AG04450 (cell line): ENCODE measurements around the gene FAM240B. TPM values are rescaled to one million over a fixed set of nuclear protein-coding genes. Genes with fewer than 3 reads are reported as not detected.

Experiments used
- CTCF ChIA-PET: fragments of 300-600, 350-600 bp; formaldehyde crosslinking; extraction: SDS; loops from one replicate; lab custom pipeline; 2022; ENCODE audit warnings: antibody characterized with exemption, inconsistent platforms; lab: Charles Lee
- POLR2A ChIA-PET: fragments of 350-600 bp; formaldehyde crosslinking; extraction: SDS; loops from one replicate; lab custom pipeline; 2021; ENCODE audit warnings: antibody characterized with exemption, inconsistent platforms; lab: Yijun Ruan, JAX
- DNase-seq: peaks from one replicate; pipeline ENCODE4 v3.0.0-alpha.2; 2011; ENCODE audit warnings: low read depth, low spot score
- H3K27ac ChIP-seq: one replicate; pipeline ENCODE4 v1.5.1; 2012; ENCODE audit warnings: low read depth, low read length, control low read depth
- H3K27me3 ChIP-seq: one replicate; pipeline ENCODE4 v1.6.0; 2012; ENCODE audit warnings: low read length; ENCODE audit not compliant: control insufficient read depth, insufficient read depth
- H3K4me3 ChIP-seq: 2 replicates; pipeline ENCODE4 v1.5.1; 2011; ENCODE audit warnings: mild to moderate bottlenecking, low read depth, low read length, control low read depth
- H3K9me3 ChIP-seq: 2 replicates; pipeline ENCODE4 v1.5.1; 2012; ENCODE audit warnings: low read length; ENCODE audit not compliant: control insufficient read depth, insufficient read depth
- CTCF ChIP-seq: IDR thresholded peaks from 2 replicates; pipeline ENCODE4 v1.5.1; 2011; ENCODE audit warnings: low read depth, low read length, control low read depth, inconsistent platforms
- polyA plus RNA-seq: library from polyadenylated mRNA; depleted of rRNA; stranded (reverse); fragments of >200 nt; gene quantifications from 2 replicates; pipeline ENCODE4 v1.2.3, GENCODE V29; 2011

The FAM240B gene
- polyA plus RNA-seq, 1 experiment = not detected

- CTCF ChIA-PET = no interaction called here
- no peak overlapping the region for H3K27ac ChIP-seq
These were observed 36.6 kb downstream of the FAM240B start for GRCh38 chr9:38683336-38683735.

GRCh38 chr9:38682713-38683112 is 37.2 kb downstream of the FAM240B start:
- Histone ChIP-seq H3K4me3 (no peak overlapping the region), H3K27me3 (no peaks in the 10 kb centered on the region), H3K9me3 (no peaks in the 10 kb centered on the region; the same call in 1 of the 2 replicates), H3K27ac (peak overlapping the region; percentile 57)
- ChIA-PET CTCF (interaction anchor here (2.7 kb wide), 1 partner anchor 11 kb away, joined by 14 read pairs; no protein-coding TSS in a partner anchor), POLR2A (interaction anchor here (1.0 kb wide), 1 partner anchor 11 kb away, joined by 4 read pairs; no protein-coding TSS in a partner anchor)
- peak; percentile 72 for DNase-seq
- no peak for TF ChIP-seq CTCF

More at GRCh38 chr9:38683336-38683735, 36.6 kb downstream of the FAM240B start:
- Histone ChIP-seq H3K9me3 (no peaks in the 10 kb centered on the region; the same call in 1 of the 2 replicates), H3K4me3 (no peak overlapping the region), H3K27me3 (no peaks in the 10 kb centered on the region)
- no peak for DNase-seq
- POLR2A ChIA-PET = interaction anchor here (1.0 kb wide), 1 partner anchor 11 kb away, joined by 4 read pairs; no protein-coding TSS in a partner anchor
- TF ChIP-seq CTCF = no peak

DNA sequence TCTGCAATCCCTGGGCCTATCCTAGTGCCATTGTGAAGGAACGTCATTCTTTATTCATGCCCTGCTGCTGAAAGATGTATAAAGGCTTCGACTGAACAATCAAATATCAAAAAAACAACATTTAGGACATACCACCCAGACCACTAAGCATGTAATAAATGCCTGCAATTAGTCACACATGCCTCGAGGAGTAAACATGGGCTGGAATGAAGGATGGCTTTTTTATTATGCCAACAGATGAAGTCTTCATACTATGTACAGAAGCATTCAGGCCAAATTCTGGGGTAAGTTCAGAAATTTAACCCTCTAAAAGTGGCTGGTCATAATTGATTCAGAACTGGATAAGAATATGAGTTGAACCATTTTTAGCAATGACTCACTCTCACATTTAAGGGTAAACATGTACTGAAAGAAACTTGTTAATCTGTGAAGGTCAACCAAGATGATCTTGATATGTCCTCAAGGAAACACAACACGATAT is 38.1 kb downstream of the FAM240B start:
- no peak for TF ChIP-seq CTCF
- Histone ChIP-seq H3K4me3 (no peak overlapping the region), H3K27ac (no peak overlapping the region), H3K9me3 (no peaks in the 10 kb centered on the region), H3K27me3 (no peaks in the 10 kb centered on the region)
- ChIA-PET POLR2A (no interaction called here), CTCF (interaction anchor here (2.7 kb wide), 1 partner anchor 10 kb away, joined by 14 read pairs; no protein-coding TSS in a partner anchor)
- DNase-seq = no peak

DNA sequence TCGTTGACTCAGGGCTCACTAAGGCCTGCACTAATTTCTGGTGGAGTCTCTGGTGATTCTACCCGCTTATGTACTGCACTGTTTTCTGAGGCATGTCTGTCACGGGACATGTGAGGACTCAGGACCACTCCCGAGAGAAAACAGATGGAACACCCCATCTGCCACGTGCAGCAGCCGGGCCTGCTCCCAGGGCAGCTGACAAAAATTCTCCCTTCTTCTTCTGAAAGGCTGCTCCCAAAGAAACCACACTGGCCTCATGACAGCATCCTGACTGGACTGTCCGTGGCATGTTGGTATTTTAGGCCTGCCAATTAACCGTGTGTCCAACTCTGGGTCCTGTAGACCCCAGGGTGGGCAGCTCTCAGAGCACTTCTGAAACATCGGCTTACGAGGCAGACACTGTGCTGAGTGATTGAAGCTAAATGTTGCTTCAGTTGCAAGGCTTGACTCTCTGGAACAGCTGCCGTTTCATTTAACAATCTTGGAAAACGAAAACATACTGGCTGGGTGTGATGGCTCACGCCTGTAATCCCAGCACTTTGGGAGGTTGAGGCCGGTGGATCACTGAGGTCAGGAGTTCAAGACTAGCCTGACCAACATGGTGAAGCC is 39.0 kb downstream of the FAM240B start:
- ChIA-PET POLR2A (no interaction called here), CTCF (interaction anchor here (2.7 kb wide), 1 partner anchor 9 kb away, joined by 14 read pairs; no protein-coding TSS in a partner anchor)
- H3K27ac ChIP-seq = peak overlapping the region; percentile 4
- H3K27me3 ChIP-seq = no peaks in the 10 kb centered on the region
- no peak for TF ChIP-seq CTCF
- no peaks in the 10 kb centered on the region for H3K9me3 ChIP-seq
- H3K4me3 ChIP-seq = no peak overlapping the region
- DNase-seq = no peak

GRCh38 chr9:38677660-38678303 is 42.2 kb downstream of the FAM240B start:
- POLR2A ChIA-PET = no interaction called here
- H3K27ac ChIP-seq = no peak overlapping the region
- H3K9me3 ChIP-seq = no peaks in the 10 kb centered on the region
- H3K27me3 ChIP-seq = no peaks in the 10 kb centered on the region
- DNase-seq = no peak
- TF ChIP-seq CTCF = no peak
- CTCF ChIA-PET = no interaction called here
- H3K4me3 ChIP-seq = no peak overlapping the region
